H1 (cell line): Measurements from ENCODE around the gene MTHFD1.

Source experiments
- CEBPB ChIP-seq: IDR thresholded peaks from 2 replicates; pipeline ENCODE4 v1.6.1; 2012; ENCODE audit warnings: low read depth, low read length
- MAFK ChIP-seq: IDR thresholded peaks from 2 replicates; pipeline ENCODE4 v1.6.1; 2012; ENCODE audit warnings: low read depth, mild to moderate bottlenecking, improper control_type of control experiment, low read length
- POLR2A ChIP-seq, 2 experiments: IDR thresholded peaks; 1 replicate in 1 of 2; 2 replicates in 1 of 2; pipeline ENCODE4 v1.6.1; 2011; ENCODE audit warnings: low read depth in 2 of 2, low read length in 2 of 2, mild to moderate bottlenecking in 2 of 2; ENCODE audit errors: control extremely low read depth in 1 of 2
- POLR2AphosphoS5 ChIP-seq: IDR thresholded peaks from 2 replicates; pipeline ENCODE4 v1.6.1; 2011; ENCODE audit warnings: low read depth, low read length
- SP2 ChIP-seq: IDR thresholded peaks from 2 replicates; pipeline ENCODE4 v1.6.1; 2012; ENCODE audit warnings: mild to moderate bottlenecking, low read length, inconsistent platforms

- no peak for TF ChIP-seq MAFK
- TF ChIP-seq POLR2AphosphoS5 = no peak
- TF ChIP-seq POLR2A (IDR thresholded peaks at IDR 0.05; ENCODE audit: control extremely low read depth in 1 of 2, low read depth in 2 of 2, low read length in 2 of 2) = no peak
- peak; percentile 16; the same call in 1 of the 2 replicates for TF ChIP-seq CEBPB
- no peak for TF ChIP-seq SP2
Measured at GRCh38 chr14:64465831-64466554, 77.8 kb downstream of the MTHFD1 start.
